Gastroesophageal sphincter (tissue), 4 donors: ENCODE measurements around the gene RBFOX2. TPM values are rescaled to one million over a fixed set of nuclear protein-coding genes. Genes with fewer than 3 reads are reported as not detected.

ENCODE experiments used
- ATAC-seq: fragments of 150-250 bp; one replicate; pipeline ENCODE4 v1.9.1; 2016; ENCODE audit warnings: mild to moderate bottlenecking, moderate library complexity
- H3K27ac ChIP-seq, 4 donors: fragments of 200-600 bp; sonication (generic) in 3 of 4; 1 replicate in 3 of 4; 2 replicates in 1 of 4; pipeline ENCODE4 v1.5.1; 2016 to 2019
- H3K27me3 ChIP-seq: fragments of 200-600 bp; sonication (generic); one replicate; pipeline ENCODE4 v1.5.1; 2019
- H3K36me3 ChIP-seq, 2 donors: fragments of 200-600 bp; sonication (generic); one replicate each; pipeline ENCODE4 v1.5.1; 2019; ENCODE audit warnings: control low read depth in 1 of 2
- H3K4me1 ChIP-seq, 3 donors: fragments of 200-600 bp; sonication (generic); 1 replicate in 2 of 3; 2 replicates in 1 of 3; pipeline ENCODE4 v1.5.1; 2016 to 2019; ENCODE audit warnings: control low read depth in 2 of 3
- H3K4me3 ChIP-seq, 2 donors: fragments of 200-600 bp; sonication (generic); one replicate each; pipeline ENCODE4 v1.5.1; 2019; ENCODE audit warnings: mild to moderate bottlenecking in 1 of 2, moderate library complexity in 1 of 2
- H3K9me3 ChIP-seq, 3 donors: fragments of 200-600 bp; sonication (generic); one replicate each; pipeline ENCODE4 v1.5.1; 2017 to 2019; ENCODE audit warnings: control low read depth in 2 of 3
- CTCF ChIP-seq, 4 experiments: fragments of 200-600 bp in 2 of 4; fragments of 450-650 bp in 2 of 4; sonication (generic) in 1 of 4; IDR thresholded peaks; one replicate each; pipeline ENCODE4 v1.5.1; 2017 to 2019; ENCODE audit warnings: antibody characterized with exemption in 4 of 4, mild to moderate bottlenecking in 2 of 4, moderate library complexity in 2 of 4
- EP300 ChIP-seq: sonication (generic); formaldehyde crosslinking; IDR thresholded peaks from one replicate; pipeline ENCODE4 v1.6.1; 2017; ENCODE audit warnings: antibody characterized with exemption, mild to moderate bottlenecking
- POLR2A ChIP-seq, 2 donors: fragments of 450-650 bp; IDR thresholded peaks; one replicate each; pipeline ENCODE4 v1.6.1; 2017; ENCODE audit warnings: antibody characterized with exemption in 2 of 2, mild to moderate bottlenecking in 2 of 2, moderate library complexity in 1 of 2
- POLR2AphosphoS5 ChIP-seq: sonication (generic); formaldehyde crosslinking; IDR thresholded peaks from one replicate; pipeline ENCODE4 v1.6.1; 2017; ENCODE audit warnings: antibody characterized with exemption
- WGBS, 2 donors: methylation state at CpG; one replicate each; pipeline ENCODE4 v1.1.5; 2018; ENCODE audit warnings: low coverage in 1 of 2; 5-methylcytosine and 5-hydroxymethylcytosine counted together
- total RNA-seq, 4 donors: library from RNA; depleted of rRNA; stranded (reverse); fragments of >200 nt; gene quantifications; one replicate each; pipeline ENCODE4 v1.1.0, GENCODE V29; 2016

The RBFOX2 gene
- total RNA-seq, 4 donors from 2014 or later, result 120 to 197 (median 169) TPM

DNA sequence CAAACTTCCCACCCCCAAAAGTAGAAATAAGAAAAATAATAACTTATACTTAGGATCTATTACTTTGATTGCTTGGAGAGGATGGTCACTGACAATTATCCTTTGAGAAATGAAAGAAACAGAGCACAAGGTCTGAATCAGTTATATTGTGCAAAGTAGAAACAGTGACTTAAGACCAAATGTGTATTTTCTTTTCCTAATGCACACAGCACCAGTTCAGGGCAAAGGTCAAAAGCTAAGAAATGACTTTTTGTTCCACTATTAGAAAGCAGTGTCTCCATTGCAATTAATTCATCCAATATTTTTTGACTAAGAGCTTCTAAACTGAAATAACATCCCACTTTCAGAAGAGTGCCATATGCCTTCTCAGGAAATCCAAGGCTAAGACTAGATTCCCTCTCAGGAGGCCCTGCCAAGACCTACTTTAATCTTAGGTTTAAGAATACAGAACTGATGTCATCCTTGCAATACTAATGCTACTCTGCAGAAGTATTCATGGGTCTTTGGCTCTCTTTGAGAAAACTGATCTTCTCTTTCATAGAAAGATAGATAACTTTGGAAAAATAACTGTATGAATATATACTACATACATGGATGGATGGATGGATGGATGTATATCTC, 164.0 kb downstream of the RBFOX2 start:
- Histone ChIP-seq H3K27ac (no peak overlapping the region), H3K4me3 (no peak overlapping the region), H3K36me3 (no peaks in the 10 kb centered on the region), H3K27me3 (no peaks in the 10 kb centered on the region), H3K9me3 (no peaks in the 10 kb centered on the region), H3K4me1 (peaks cover 8 to 80% (median 17%) of the 10 kb centered on the region in 3 donors)
- no peak for ATAC-seq
- TF ChIP-seq POLR2A (IDR thresholded peaks at IDR 0.05), result no peak
- no peak for TF ChIP-seq EP300
- no peak for TF ChIP-seq POLR2AphosphoS5
- TF ChIP-seq CTCF (IDR thresholded peaks at IDR 0.05), result no peak

GRCh38 chr22:35863432-35863831, 165.2 kb downstream of the RBFOX2 start:
- H3K4me1 ChIP-seq, result peaks cover 3 to 77% (median 14%) of the 10 kb centered on the region in 3 donors
- H3K27ac ChIP-seq, result no peak overlapping the region
- H3K27me3 ChIP-seq, result no peaks in the 10 kb centered on the region
- H3K36me3 ChIP-seq, result no peaks in the 10 kb centered on the region
- TF ChIP-seq POLR2AphosphoS5 (no peak), POLR2A (IDR thresholded peaks at IDR 0.05) (no peak), EP300 (no peak), CTCF (IDR thresholded peaks at IDR 0.05) (no peak)
- no peak for ATAC-seq
- WGBS, 2 donors, result 37 to 64% methylated on average over 5 of the region's 5 CpGs
- H3K9me3 ChIP-seq, result no peaks in the 10 kb centered on the region
- no peak overlapping the region for H3K4me3 ChIP-seq

- Histone ChIP-seq H3K9me3 (no peaks in the 10 kb centered on the region), H3K27ac (no peak overlapping the region), H3K4me3 (no peak overlapping the region), H3K36me3 (no peaks in the 10 kb centered on the region), H3K27me3 (no peaks in the 10 kb centered on the region), H3K4me1 (peaks cover 3 to 77% (median 14%) of the 10 kb centered on the region in 3 donors)
- 82 to 84% methylated on average over 6 to 7 of the region's 7 CpGs for WGBS, 2 donors
- ATAC-seq, result no peak
- TF ChIP-seq CTCF (IDR thresholded peaks at IDR 0.05), result no peak
- no peak for TF ChIP-seq POLR2A (IDR thresholded peaks at IDR 0.05)
- TF ChIP-seq POLR2AphosphoS5, result no peak
- no peak for TF ChIP-seq EP300
These were observed 165.9 kb downstream of the RBFOX2 start for GRCh38 chr22:35862697-35863096.

DNA sequence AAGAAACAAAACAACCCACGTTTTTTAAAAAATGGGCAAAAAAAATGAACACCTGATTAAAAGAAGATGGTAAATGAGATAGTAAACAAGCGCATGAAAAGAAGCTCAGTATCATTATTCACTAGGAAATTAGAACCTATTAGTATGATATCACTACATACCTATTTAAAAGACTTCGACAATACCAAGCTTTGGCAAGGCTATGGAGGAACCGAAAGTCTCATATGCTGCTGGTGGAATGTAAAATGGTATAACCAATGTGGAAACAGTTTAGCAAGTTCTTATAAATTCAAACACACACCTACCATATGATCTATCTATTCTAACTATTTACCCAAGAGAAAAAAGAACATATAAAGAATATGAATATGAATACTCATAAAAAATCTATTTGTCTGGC, 167.2 kb downstream of the RBFOX2 start:
- WGBS, 2 donors, result 78 to 84% methylated on average over 3 to 4 of the region's 4 CpGs
- ATAC-seq, result no peak
- TF ChIP-seq CTCF (IDR thresholded peaks at IDR 0.05) (no peak), EP300 (no peak), POLR2AphosphoS5 (no peak), POLR2A (IDR thresholded peaks at IDR 0.05) (no peak)
- no peaks in the 10 kb centered on the region for H3K9me3 ChIP-seq
- no peaks in the 10 kb centered on the region for H3K36me3 ChIP-seq
- H3K4me3 ChIP-seq, result no peak overlapping the region
- H3K27ac ChIP-seq, result no peak overlapping the region
- peaks cover 3 to 77% (median 6%) of the 10 kb centered on the region in 3 donors for H3K4me1 ChIP-seq
- no peaks in the 10 kb centered on the region for H3K27me3 ChIP-seq

- Histone ChIP-seq H3K36me3 (no peaks in the 10 kb centered on the region), H3K4me3 (no peak overlapping the region), H3K9me3 (no peaks in the 10 kb centered on the region), H3K27ac (no peak overlapping the region), H3K4me1 (peaks cover 3 to 77% (median 6%) of the 10 kb centered on the region in 3 donors), H3K27me3 (no peaks in the 10 kb centered on the region)
- ATAC-seq, result no peak
- TF ChIP-seq CTCF (IDR thresholded peaks at IDR 0.05) (no peak), EP300 (no peak), POLR2AphosphoS5 (no peak), POLR2A (IDR thresholded peaks at IDR 0.05) (no peak)
- 47 to 57% methylated on average over 3 of the region's 3 CpGs for WGBS, 2 donors
These were observed 167.8 kb downstream of the RBFOX2 start for GRCh38 chr22:35860837-35861236.
